ENCODE measurements around the gene SND1.

DNA sequence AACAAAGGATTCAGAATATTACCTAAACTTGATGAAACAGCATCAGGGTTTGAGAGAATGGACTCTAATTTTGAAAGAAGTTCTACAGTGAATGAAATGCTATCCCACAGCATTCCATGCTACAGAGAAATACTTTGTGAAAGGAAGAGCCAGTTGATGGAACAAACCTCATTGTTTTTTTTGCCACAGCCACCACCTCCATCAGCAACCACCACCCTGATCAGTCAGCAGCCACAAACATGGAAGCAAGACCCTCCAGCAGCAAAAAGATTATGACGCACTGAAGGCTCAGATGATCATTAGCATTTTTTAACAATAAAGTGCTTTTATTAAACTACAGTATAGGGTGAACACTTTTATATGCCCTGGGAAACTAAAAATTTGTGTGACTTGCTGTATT lies 280.5 kb downstream of the SND1 start:
- TF ChIP-seq CEBPB (IDR thresholded peaks at IDR 0.05; ENCODE audit: borderline replicate concordance in 1 of 2, low read depth in 2 of 2, low read length in 2 of 2) (no peak), CBX3 (IDR thresholded peaks at IDR 0.05; ENCODE audit: borderline replicate concordance, low read depth) (no peak)

All from GM12878 (cell line).